ENCODE data around the gene CCDC85C. TPM values are rescaled to one million over a fixed set of nuclear protein-coding genes. Genes with fewer than 3 reads are reported as not detected.

CCDC85C gene
- total and polyA plus RNA-seq, 2 experiments from 2014 or later = 4.5 to 24.9 TPM

DNA sequence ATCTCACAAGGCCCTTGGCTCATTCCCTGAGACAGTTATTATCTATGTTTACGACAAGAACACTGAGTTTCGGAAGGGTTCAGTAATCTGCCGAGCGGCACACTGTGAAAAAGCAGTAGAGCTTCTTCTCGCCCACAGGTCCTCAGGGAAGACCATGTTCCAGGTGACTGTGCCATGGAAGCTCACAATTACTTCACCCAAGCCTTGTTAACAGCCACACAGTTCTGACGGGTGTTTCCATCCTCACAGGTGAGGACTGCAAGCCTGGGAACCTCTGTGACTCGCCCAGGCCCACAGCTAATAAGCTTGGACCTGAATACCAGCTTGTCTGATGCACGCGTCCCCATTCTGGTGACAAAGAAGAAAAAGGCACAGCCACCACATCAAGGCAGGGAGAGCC lies 138.7 kb downstream of the CCDC85C start:
- H3K27ac Mint-ChIP-seq = no peak overlapping the region; the same call in 1 of the 2 replicates
- H2AFZ ChIP-seq = no peak overlapping the region
- no peak for ATAC-seq

More for the DNA sequence above, 138.7 kb downstream of the CCDC85C start:
- Histone ChIP-seq H3K27me3 (ENCODE audit: insufficient read depth) (no peaks in the 10 kb centered on the region), H3K79me2 (replicated peaks; ENCODE audit: insufficient read depth) (peaks cover 61% of the 10 kb centered on the region), H3F3A (replicated peaks; ENCODE audit: low read depth) (peaks cover 3% of the 10 kb centered on the region; the same call in 1 of the 2 replicates), H4K20me1 (replicated peaks; ENCODE audit: insufficient read depth) (peaks cover 25% of the 10 kb centered on the region), H3K27ac (ENCODE audit: low read depth) (no peak overlapping the region), H3K4me3 (no peak overlapping the region), H3K36me3 (ENCODE audit: insufficient read depth) (no peaks in the 10 kb centered on the region), H3K4me1 (ENCODE audit: insufficient read depth) (peaks cover 39% of the 10 kb centered on the region), H3K4me2 (no peak overlapping the region), H3K9me2 (ENCODE audit: insufficient read depth) (no peaks in the 10 kb centered on the region)
- DNase-seq (ENCODE audit: low spot score) = no peak
- no peak for TF ChIP-seq STAT1 (IDR thresholded peaks at IDR 0.05; ENCODE audit: unreplicated experiment)
- TF ChIP-seq EZH2 (IDR thresholded peaks at IDR 0.05; ENCODE audit: low read depth, unreplicated experiment) = no peak
- TF ChIP-seq JUNB (IDR thresholded peaks at IDR 0.05; ENCODE audit: unreplicated experiment) = no peak
- TF ChIP-seq ZNF114 (CRISPR knock-in tag; IDR thresholded peaks at IDR 0.05) = no peak
- TF ChIP-seq CTCF (conservative IDR thresholded peaks at IDR 0.05; ENCODE audit: low read depth in 2 of 2) = no peak
- no peak for TF ChIP-seq EZH2phosphoT487 (IDR thresholded peaks at IDR 0.05; ENCODE audit: unreplicated experiment)
- no peak for TF ChIP-seq CREB1 (CRISPR knock-in tag; IDR thresholded peaks at IDR 0.05; ENCODE audit: low read depth)
- TF ChIP-seq, protein P1, sequence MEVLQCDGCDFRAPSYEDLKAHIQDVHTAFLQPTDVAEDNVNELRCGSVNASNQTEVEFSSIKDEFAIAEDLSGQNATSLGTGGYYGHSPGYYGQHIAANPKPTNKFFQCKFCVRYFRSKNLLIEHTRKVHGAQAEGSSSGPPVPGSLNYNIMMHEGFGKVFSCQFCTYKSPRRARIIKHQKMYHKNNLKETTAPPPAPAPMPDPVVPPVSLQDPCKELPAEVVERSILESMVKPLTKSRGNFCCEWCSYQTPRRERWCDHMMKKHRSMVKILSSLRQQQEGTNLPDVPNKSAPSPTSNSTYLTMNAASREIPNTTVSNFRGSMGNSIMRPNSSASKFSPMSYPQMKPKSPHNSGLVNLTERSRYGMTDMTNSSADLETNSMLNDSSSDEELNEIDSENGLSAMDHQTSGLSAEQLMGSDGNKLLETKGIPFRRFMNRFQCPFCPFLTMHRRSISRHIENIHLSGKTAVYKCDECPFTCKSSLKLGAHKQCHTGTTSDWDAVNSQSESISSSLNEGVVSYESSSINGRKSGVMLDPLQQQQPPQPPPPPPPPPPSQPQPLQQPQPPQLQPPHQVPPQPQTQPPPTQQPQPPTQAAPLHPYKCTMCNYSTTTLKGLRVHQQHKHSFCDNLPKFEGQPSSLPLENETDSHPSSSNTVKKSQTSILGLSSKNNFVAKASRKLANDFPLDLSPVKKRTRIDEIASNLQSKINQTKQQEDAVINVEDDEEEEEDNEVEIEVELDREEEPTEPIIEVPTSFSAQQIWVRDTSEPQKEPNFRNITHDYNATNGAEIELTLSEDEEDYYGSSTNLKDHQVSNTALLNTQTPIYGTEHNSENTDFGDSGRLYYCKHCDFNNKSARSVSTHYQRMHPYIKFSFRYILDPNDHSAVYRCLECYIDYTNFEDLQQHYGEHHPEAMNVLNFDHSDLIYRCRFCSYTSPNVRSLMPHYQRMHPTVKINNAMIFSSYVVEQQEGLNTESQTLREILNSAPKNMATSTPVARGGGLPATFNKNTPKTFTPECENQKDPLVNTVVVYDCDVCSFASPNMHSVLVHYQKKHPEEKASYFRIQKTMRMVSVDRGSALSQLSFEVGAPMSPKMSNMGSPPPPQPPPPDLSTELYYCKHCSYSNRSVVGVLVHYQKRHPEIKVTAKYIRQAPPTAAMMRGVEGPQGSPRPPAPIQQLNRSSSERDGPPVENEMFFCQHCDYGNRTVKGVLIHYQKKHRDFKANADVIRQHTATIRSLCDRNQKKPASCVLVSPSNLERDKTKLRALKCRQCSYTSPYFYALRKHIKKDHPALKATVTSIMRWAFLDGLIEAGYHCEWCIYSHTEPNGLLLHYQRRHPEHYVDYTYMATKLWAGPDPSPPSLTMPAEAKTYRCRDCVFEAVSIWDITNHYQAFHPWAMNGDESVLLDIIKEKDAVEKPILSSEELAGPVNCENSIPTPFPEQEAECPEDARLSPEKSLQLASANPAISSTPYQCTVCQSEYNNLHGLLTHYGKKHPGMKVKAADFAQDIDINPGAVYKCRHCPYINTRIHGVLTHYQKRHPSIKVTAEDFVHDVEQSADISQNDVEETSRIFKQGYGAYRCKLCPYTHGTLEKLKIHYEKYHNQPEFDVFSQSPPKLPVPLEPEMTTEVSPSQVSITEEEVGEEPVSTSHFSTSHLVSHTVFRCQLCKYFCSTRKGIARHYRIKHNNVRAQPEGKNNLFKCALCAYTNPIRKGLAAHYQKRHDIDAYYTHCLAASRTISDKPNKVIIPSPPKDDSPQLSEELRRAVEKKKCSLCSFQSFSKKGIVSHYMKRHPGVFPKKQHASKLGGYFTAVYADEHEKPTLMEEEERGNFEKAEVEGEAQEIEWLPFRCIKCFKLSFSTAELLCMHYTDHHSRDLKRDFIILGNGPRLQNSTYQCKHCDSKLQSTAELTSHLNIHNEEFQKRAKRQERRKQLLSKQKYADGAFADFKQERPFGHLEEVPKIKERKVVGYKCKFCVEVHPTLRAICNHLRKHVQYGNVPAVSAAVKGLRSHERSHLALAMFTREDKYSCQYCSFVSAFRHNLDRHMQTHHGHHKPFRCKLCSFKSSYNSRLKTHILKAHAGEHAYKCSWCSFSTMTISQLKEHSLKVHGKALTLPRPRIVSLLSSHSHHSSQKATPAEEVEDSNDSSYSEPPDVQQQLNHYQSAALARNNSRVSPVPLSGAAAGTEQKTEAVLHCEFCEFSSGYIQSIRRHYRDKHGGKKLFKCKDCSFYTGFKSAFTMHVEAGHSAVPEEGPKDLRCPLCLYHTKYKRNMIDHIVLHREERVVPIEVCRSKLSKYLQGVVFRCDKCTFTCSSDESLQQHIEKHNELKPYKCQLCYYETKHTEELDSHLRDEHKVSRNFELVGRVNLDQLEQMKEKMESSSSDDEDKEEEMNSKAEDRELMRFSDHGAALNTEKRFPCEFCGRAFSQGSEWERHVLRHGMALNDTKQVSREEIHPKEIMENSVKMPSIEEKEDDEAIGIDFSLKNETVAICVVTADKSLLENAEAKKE (CRISPR knock-in tag; IDR thresholded peaks at IDR 0.05) = no peak
- TF ChIP-seq, protein P2, sequence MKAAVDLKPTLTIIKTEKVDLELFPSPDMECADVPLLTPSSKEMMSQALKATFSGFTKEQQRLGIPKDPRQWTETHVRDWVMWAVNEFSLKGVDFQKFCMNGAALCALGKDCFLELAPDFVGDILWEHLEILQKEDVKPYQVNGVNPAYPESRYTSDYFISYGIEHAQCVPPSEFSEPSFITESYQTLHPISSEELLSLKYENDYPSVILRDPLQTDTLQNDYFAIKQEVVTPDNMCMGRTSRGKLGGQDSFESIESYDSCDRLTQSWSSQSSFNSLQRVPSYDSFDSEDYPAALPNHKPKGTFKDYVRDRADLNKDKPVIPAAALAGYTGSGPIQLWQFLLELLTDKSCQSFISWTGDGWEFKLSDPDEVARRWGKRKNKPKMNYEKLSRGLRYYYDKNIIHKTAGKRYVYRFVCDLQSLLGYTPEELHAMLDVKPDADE (IDR thresholded peaks at IDR 0.05) = no peak
- no peak for TF ChIP-seq REST (IDR thresholded peaks at IDR 0.05; ENCODE audit: unreplicated experiment)
- no peak for TF ChIP-seq ZNF331 (CRISPR knock-in tag; IDR thresholded peaks at IDR 0.05; ENCODE audit: low read depth)
- TF ChIP-seq POLR2AphosphoS5 (IDR thresholded peaks at IDR 0.05; ENCODE audit: low read depth) = no peak
- no peak for TF ChIP-seq NANOG (IDR thresholded peaks at IDR 0.05; ENCODE audit: borderline replicate concordance)
- H3K27me3 Mint-ChIP-seq (ENCODE audit: insufficient read depth, low read depth, poor library complexity) = peaks cover 6% of the 10 kb centered on the region
- H3K4me3 Mint-ChIP-seq = no peak overlapping the region
- no peaks in the 10 kb centered on the region for H3K9me3 Mint-ChIP-seq
- H3K4me1 Mint-ChIP-seq = peaks cover 65% of the 10 kb centered on the region
- H3K36me3 Mint-ChIP-seq (ENCODE audit: low read depth) = peaks cover 13% of the 10 kb centered on the region
